GM19324 (cell line): ENCODE measurements around the gene TCEANC2.
"Not testable (repeated sequence)": the region's sequence is repeated elsewhere in the genome, so short reads cannot be mapped to it uniquely, and the experiment has no call there.

Experiments used
- ATAC-seq: cut with Tn5 transposase; IDR thresholded peaks from one replicate; pipeline ENCODE4 v1.9.1; 2021; ENCODE audit warnings: mild to moderate bottlenecking, moderate library complexity; ENCODE audit not compliant: unreplicated experiment, low FRiP score

Gene TCEANC2

GRCh38 chr1:54052934-54053744 lies at the start of gene TCEANC2, which contains the start of gene TMEM59:
TCEANC2 (plus strand) TSS chr1:54053608; CDS start chr1:54054423, 815 bp downstream.
TMEM59 (minus strand) TSS chr1:54053204; CDS start chr1:54053188, 16 bp downstream.
- peak; percentile 92 for ATAC-seq

GRCh38 chr1:54003750-54004480 lies 49.5 kb upstream of the TCEANC2 start:
- not testable (repeated sequence) for ATAC-seq

- no peak for ATAC-seq
Measured at GRCh38 chr1:54004481-54005049, 48.8 kb upstream of the TCEANC2 start.

- no peak for ATAC-seq
Measured at GRCh38 chr1:54006508-54006907, 46.9 kb upstream of the TCEANC2 start.

GRCh38 chr1:54007613-54008012 lies 45.8 kb upstream of the TCEANC2 start:
- ATAC-seq, result no peak

- ATAC-seq, result no peak
Measured at GRCh38 chr1:54008876-54009275, 44.5 kb upstream of the TCEANC2 start.

- no peak for ATAC-seq
Measured at GRCh38 chr1:54009406-54009805, 44.0 kb upstream of the TCEANC2 start.

- no peak for ATAC-seq
Measured at GRCh38 chr1:54010415-54011117, 42.8 kb upstream of the TCEANC2 start.

- no peak for ATAC-seq
Measured at GRCh38 chr1:54011316-54012007, 41.9 kb upstream of the TCEANC2 start.

GRCh38 chr1:54012008-54012325 lies 41.4 kb upstream of the TCEANC2 start:
- ATAC-seq, result no peak

- no peak for ATAC-seq
Measured at GRCh38 chr1:54012863-54013262, 40.5 kb upstream of the TCEANC2 start.

GRCh38 chr1:54013393-54014008 lies 39.9 kb upstream of the TCEANC2 start:
- ATAC-seq, result no peak

- no peak for ATAC-seq
Measured at GRCh38 chr1:54014009-54014629, 39.3 kb upstream of the TCEANC2 start.

GRCh38 chr1:54016343-54017282 lies 36.8 kb upstream of the TCEANC2 start:
- ATAC-seq, result no peak

- no peak for ATAC-seq
Measured at GRCh38 chr1:54017979-54018378, 35.4 kb upstream of the TCEANC2 start, which contains the start of gene LDLRAD1. LDLRAD1 (minus strand) TSS chr1:54018186; CDS start chr1:54018112, 74 bp downstream.

GRCh38 chr1:54018635-54019034 lies 34.8 kb upstream of the TCEANC2 start:
- ATAC-seq, result no peak

GRCh38 chr1:54019562-54020176 lies 33.7 kb upstream of the TCEANC2 start:
- not testable (repeated sequence) for ATAC-seq

- no peak for ATAC-seq
Measured at GRCh38 chr1:54024358-54024757, 29.1 kb upstream of the TCEANC2 start.
